MM.1S (cell line): Measurements from ENCODE around the gene CCDC6.

Source experiments
- CTCF ChIP-seq: fragments of 300-600 bp; sonication (generic); IDR thresholded peaks from 2 replicates; pipeline ENCODE4 v1.5.1; 2016; ENCODE audit warnings: antibody characterized with exemption, low read length, mixed read lengths
- EZH2 ChIP-seq: fragments of 300-600 bp; sonication (generic); optimal IDR thresholded peaks from 2 replicates; pipeline ENCODE3; 2017; ENCODE audit warnings: low read depth, mild to moderate bottlenecking, antibody characterized with exemption, low read length, mixed read lengths

- no peak for TF ChIP-seq CTCF
- no peak for TF ChIP-seq EZH2
Observed at GRCh38 chr10:59944339-59944935, 38.1 kb upstream of the CCDC6 start.
